AG09309 (cell line): ENCODE data around the gene CCDC87.
"Not testable (repeated sequence)": the region's sequence is repeated elsewhere in the genome, so short reads cannot be mapped to it uniquely, and the experiment has no call there.

Experiments
- DNase-seq: peaks from one replicate; pipeline ENCODE4 v3.0.0-alpha.2; 2010; ENCODE audit warnings: low read depth
- H3K4me3 ChIP-seq: 2 replicates; pipeline ENCODE4 v1.5.1; 2011; ENCODE audit warnings: mild to moderate bottlenecking, low read depth, low read length, moderate library complexity; ENCODE audit not compliant: control insufficient read depth
- TF ChIP-seq, protein P1 (sequence below): IDR thresholded peaks from 2 replicates; pipeline ENCODE4 v1.5.1; 2011; ENCODE audit warnings: mild to moderate bottlenecking, low read depth, low read length, inconsistent platforms; ENCODE audit not compliant: insufficient read depth, control insufficient read depth; ENCODE audit errors: missing control alignments

CCDC87 gene

DNA sequence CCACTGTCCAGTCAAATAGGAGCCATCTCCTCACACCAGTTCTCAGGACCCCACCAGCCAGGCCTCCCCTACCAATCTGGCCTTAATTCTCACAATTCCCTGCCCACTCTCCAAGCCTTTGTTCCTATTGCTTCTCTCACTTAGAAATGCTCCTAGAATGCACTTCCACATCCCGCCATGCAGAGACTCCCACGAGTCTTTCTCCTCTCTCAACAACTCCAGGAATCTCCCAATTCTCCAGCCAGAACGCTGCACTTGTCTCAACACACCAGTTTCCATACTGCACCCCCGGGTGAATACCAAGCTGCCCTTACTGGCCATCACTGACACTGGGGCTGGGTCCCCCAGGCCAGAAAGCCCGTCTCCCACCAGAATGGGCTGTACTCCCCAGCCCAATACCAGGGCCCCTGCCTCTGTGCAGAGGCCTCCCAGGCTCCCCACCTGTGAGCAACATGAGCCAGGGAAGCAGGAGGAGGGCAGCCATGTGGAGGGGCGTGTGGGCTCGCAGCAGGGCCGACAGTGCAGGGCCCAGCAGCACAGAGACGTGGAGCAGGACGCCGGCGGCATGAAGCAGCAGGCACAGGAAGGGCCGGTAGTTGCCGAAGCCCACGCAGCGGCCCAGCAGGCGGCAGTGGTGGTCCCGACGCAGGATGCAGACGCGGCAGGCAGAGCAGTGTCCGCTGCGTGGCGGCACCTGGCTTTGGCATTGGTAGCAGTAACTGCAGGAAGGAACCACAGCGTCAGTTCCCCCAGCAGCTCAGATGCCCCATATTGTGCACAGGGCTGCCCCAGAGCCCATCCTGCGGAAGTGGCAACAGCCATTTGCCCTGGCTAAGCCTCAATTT, 49.4 kb downstream of the CCDC87 start:
- TF ChIP-seq, protein P1, sequence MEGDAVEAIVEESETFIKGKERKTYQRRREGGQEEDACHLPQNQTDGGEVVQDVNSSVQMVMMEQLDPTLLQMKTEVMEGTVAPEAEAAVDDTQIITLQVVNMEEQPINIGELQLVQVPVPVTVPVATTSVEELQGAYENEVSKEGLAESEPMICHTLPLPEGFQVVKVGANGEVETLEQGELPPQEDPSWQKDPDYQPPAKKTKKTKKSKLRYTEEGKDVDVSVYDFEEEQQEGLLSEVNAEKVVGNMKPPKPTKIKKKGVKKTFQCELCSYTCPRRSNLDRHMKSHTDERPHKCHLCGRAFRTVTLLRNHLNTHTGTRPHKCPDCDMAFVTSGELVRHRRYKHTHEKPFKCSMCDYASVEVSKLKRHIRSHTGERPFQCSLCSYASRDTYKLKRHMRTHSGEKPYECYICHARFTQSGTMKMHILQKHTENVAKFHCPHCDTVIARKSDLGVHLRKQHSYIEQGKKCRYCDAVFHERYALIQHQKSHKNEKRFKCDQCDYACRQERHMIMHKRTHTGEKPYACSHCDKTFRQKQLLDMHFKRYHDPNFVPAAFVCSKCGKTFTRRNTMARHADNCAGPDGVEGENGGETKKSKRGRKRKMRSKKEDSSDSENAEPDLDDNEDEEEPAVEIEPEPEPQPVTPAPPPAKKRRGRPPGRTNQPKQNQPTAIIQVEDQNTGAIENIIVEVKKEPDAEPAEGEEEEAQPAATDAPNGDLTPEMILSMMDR = no peak
- no peak overlapping the region for H3K4me3 ChIP-seq
- no peak for DNase-seq

DNA sequence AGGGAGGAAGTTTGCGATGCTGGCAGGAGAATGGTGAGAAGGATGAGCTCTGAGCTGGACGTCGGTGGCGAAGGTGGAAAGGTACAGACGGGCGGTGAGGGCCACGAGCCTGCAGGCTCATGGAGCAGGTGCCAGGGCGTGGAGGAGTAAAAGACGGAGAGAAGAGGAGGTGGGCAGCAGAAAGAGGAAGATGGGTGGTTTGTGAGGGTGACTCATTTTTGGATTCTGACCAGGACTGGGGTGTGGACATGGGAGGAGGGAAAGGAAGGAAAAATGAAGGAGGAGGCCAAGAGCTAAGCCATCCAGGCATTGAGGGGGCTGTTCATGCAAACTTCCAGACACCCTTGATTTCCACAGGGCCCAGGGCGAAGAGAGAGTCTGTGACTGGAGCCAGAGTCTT, 50.5 kb downstream of the CCDC87 start:
- TF ChIP-seq, protein P1 = no peak
- no peak for DNase-seq

DNA sequence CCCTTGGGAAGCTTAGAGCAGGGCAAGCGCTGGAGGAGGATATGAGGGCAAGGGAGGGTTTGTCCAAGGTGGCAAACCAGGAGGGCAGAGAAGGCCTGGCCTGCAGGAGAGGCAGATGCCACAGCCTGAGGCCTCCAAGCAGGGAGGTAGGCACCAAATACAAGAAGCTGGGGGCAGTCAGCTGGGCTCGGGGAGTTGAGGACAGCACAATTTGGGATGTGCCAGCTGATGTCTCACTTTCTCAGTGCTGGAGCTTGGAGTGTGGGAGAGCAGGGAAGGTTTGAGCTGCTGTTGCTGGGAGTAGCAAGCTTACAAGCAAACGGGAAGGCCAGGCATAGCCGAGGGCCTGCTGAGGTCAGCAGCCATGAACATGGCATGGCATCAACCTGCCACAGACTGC, 51.0 kb downstream of the CCDC87 start:
- TF ChIP-seq, protein P1 = no peak
- no peak overlapping the region for H3K4me3 ChIP-seq
- DNase-seq = no peak

More for the DNA sequence above, 50.5 kb downstream of the CCDC87 start:
- no peak overlapping the region for H3K4me3 ChIP-seq

DNA sequence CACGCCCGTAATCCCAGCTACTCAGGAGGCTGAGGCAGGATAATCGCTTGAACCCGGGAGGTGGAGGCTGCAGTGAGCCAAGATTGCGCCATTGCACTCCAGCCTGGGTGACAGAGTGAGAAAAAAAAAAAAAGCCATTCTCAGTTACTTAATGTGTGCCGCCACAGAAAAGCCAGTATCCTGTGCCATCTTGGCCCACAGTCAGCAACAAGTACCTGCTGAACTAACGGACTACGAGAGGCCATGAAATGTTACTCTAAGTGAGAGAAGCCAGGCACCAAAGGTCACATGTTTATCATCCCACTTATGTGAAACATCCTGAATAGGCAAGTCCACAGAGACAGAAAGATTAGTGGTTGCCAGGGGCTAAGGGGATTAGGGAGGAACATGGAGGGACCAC, 52.3 kb downstream of the CCDC87 start:
- DNase-seq, H3K4me3 ChIP-seq: not testable (repeated sequence)
